Panc1 (cell line): ENCODE measurements around the gene EML1.

Source experiments
- POLR2AphosphoS5 ChIP-seq: IDR thresholded peaks from 2 replicates; pipeline ENCODE4 v1.6.1; 2012; ENCODE audit warnings: mild to moderate bottlenecking, low read depth, low read length, moderate library complexity
- SIN3A ChIP-seq: IDR thresholded peaks from 2 replicates; pipeline ENCODE4 v1.6.1; 2012; ENCODE audit warnings: low read depth, mild to moderate bottlenecking, low read length, moderate library complexity, borderline replicate concordance; ENCODE audit not compliant: insufficient read depth

DNA sequence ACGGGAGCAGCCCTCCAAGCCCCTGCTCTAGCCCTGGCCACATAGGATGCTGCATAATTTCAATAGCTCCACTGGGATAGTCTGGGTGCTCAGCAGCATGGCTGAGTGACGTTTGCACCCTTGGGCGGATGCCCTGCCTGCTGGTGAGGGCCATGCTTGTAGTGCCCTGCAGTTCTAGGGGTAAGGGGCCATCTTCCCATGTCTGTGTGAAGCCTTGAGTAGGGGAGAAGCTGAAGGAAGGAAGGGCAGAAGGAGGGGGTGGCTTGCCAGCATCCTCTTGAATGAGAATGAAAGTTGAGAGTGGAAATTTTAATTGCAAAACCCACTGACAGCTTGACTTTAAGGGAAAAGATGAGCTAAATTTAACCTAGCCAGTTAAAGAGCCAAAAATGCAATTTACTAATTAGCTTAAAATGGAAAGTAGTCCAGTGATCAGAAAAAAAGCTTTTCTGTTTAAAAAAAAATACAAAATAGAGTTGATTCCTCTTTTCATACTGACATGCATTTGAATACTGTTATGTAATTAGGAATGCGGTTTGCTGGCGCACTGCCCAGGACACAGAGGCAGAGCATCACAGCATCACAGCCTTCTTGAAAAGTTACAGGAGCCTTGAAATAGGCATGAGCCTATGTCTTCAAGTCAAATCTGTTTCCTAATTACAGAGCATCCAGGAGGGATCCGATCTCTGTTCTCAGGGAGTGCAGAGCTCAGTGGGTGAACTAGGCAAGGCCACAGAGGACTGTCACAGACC, 18.5 kb upstream of the EML1 start:
- TF ChIP-seq SIN3A, result no peak
- no peak for TF ChIP-seq POLR2AphosphoS5
